ENCODE data around the gene SVEP1. TPM values are rescaled to one million over a fixed set of nuclear protein-coding genes. Genes with fewer than 3 reads are reported as not detected.

Gene SVEP1
- total and polyA plus RNA-seq, 7 donors = 0.78 to 16.3 (median 5.5) TPM

DNA sequence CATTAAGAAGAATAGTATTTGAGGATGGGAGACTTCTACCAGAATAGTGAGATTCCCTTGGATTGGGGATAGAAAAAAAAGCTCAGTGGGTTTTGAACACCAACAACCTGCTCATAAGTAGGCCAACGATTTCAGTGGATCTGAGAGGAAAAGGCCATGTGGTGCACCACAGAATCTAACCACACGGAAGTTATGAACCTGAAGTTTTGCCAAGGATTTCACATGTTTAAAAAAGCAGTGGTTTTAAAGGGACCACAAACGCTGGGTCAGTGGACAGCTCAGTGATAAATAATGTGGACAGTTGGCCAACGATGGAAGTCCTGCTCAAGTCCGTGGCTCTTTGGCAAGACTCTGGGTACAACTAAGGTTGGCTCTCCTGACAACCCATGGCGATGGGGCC lies 134.6 kb downstream of the SVEP1 start:
- 63 to 69% (median 65%) methylated on average over 6 of the region's 6 CpGs for WGBS, 3 donors
- ATAC-seq (no peak), DNase-seq (no peak)
- Histone ChIP-seq H3K27me3 (ENCODE audit: insufficient read depth in 3 of 3, low read length in 2 of 3) (no peaks in the 10 kb centered on the region), H3K4me1 (no peaks in the 10 kb centered on the region), H3K9me3 (no peaks in the 10 kb centered on the region), H3K4me3 (no peak overlapping the region), H3K36me3 (ENCODE audit: insufficient read depth in 1 of 2, low read depth in 1 of 2) (no peaks in the 10 kb centered on the region), H3K27ac (no peak overlapping the region)
- TF ChIP-seq, protein P1, sequence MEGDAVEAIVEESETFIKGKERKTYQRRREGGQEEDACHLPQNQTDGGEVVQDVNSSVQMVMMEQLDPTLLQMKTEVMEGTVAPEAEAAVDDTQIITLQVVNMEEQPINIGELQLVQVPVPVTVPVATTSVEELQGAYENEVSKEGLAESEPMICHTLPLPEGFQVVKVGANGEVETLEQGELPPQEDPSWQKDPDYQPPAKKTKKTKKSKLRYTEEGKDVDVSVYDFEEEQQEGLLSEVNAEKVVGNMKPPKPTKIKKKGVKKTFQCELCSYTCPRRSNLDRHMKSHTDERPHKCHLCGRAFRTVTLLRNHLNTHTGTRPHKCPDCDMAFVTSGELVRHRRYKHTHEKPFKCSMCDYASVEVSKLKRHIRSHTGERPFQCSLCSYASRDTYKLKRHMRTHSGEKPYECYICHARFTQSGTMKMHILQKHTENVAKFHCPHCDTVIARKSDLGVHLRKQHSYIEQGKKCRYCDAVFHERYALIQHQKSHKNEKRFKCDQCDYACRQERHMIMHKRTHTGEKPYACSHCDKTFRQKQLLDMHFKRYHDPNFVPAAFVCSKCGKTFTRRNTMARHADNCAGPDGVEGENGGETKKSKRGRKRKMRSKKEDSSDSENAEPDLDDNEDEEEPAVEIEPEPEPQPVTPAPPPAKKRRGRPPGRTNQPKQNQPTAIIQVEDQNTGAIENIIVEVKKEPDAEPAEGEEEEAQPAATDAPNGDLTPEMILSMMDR (IDR thresholded peaks at IDR 0.05) = no peak
- intact Hi-C loops (cut with DNase I) = no loop called here

DNA sequence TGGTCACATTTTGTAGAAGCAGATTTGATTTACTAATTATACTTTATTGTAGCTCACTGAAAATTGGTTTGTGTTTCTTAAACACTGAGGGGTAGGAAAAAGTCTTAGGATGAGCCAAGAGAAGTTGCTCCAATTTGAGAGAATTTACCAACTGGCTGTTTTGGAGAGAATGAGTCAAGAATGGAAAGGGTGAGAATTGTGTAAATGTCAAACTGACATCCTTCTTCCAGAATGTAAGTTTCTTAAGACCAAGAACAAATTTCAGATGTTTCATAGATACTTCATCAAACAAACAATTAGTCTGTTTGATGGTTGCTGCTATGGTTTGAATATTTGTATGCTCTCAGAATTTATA lies 135.7 kb downstream of the SVEP1 start:
- H3K27me3 ChIP-seq (ENCODE audit: insufficient read depth in 3 of 3, low read length in 2 of 3) = no peaks in the 10 kb centered on the region
- TF ChIP-seq, protein P1 (IDR thresholded peaks at IDR 0.05) = no peak
- no peaks in the 10 kb centered on the region for H3K4me1 ChIP-seq
- ATAC-seq (no peak), DNase-seq (no peak)
- H3K4me3 ChIP-seq = no peak overlapping the region
- no peaks in the 10 kb centered on the region for H3K36me3 ChIP-seq (ENCODE audit: insufficient read depth in 1 of 2, low read depth in 1 of 2)
- H3K9me3 ChIP-seq = no peaks in the 10 kb centered on the region
- intact Hi-C loops (cut with DNase I) = no loop called here
- no peak overlapping the region for H3K27ac ChIP-seq

DNA sequence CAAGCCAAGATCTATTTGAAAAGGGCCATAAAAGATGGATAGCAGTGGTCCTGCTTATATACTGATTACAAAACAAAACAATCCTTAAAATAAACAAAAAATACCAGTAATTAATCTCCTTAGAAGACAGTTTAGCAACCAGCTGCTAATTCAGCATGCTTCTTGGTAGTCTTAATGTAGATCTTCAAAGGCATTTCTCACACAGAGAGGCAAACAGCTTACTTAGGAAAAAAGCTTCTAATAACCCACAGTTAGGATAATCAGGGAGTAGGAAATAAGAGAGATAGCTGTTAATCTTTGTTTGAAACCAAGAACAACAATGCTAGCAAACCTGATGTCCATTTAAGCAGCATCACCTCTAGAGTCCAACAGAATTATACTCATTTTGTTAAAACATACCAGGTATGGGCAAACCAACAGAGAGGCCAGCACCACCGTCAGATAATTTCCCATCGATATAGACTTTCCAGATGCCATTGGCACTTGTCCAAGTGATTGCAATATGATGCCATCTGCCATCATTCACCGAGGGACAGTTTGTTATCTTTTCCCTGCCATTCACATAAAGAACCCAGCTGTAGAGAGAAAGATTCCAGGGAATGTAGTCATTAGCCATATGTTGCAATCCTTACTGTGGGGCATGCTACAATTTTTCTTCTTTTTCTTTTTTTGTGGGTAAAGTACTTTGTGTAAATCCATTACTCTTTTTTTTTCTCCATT lies 136.2 kb downstream of the SVEP1 start:
- H3K9me3 ChIP-seq = no peaks in the 10 kb centered on the region
- ATAC-seq = no peak
- no peak overlapping the region for H3K27ac ChIP-seq
- TF ChIP-seq, protein P1 (IDR thresholded peaks at IDR 0.05) = no peak
- 10 to 15% (median 14%) methylated on average over 3 of the region's 3 CpGs for WGBS, 3 donors
- no peaks in the 10 kb centered on the region for H3K27me3 ChIP-seq (ENCODE audit: insufficient read depth in 3 of 3, low read length in 2 of 3)
- intact Hi-C loops (cut with DNase I) = no loop called here
- no peaks in the 10 kb centered on the region for H3K4me1 ChIP-seq
- no peaks in the 10 kb centered on the region for H3K36me3 ChIP-seq (ENCODE audit: insufficient read depth in 1 of 2, low read depth in 1 of 2)
- H3K4me3 ChIP-seq = no peak overlapping the region
- DNase-seq = no peak

DNA sequence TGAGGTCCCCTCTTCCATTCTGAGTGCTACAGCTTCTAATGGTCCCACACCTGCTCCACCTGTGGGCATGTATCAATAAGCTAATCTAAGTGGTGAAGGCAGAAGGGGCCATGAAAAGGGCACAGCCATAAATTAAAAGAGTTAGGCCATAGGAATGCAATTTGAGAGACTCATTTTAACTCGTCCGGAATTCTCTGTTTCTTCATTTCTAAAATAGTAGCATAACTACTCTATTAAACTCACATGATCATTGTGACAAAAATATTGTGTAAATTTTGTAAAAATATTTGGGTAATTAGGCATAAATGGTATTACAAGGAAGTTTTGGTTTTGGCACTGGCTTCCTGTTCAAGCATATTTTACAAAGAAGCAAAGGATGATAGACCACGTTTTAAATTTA lies 138.7 kb downstream of the SVEP1 start:
- 66 to 70% (median 67%) methylated on average over 3 of the region's 3 CpGs for WGBS, 3 donors

More for the DNA sequence above, 138.7 kb downstream of the SVEP1 start:
- H3K4me3 ChIP-seq = no peak overlapping the region
- H3K36me3 ChIP-seq (ENCODE audit: insufficient read depth in 1 of 2, low read depth in 1 of 2) = no peaks in the 10 kb centered on the region
- ATAC-seq = no peak
- H3K4me1 ChIP-seq = no peaks in the 10 kb centered on the region
- TF ChIP-seq, protein P1 (IDR thresholded peaks at IDR 0.05) = no peak
- no peak for DNase-seq
- no peak overlapping the region for H3K27ac ChIP-seq
- no peaks in the 10 kb centered on the region for H3K9me3 ChIP-seq
- intact Hi-C loops (cut with DNase I) = no loop called here
- no peaks in the 10 kb centered on the region for H3K27me3 ChIP-seq (ENCODE audit: insufficient read depth in 3 of 3, low read length in 2 of 3)
